Panc1 (cell line): ENCODE data around the gene ADARB1. TPM values are rescaled to one million over a fixed set of nuclear protein-coding genes. Genes with fewer than 3 reads are reported as not detected.

ENCODE experiments used
- ATAC-seq: fragments of 200-7000 bp; cut with Tn5 transposase; 2 replicates; pipeline ENCODE4 v1.9.1; 2020; ENCODE audit warnings: mild to moderate bottlenecking, moderate library complexity
- BruUV-seq: library from RNA; stranded (reverse); fragments of 400-500 nt; replicated peaks from 2 replicates; lab custom pipeline; 2021; lab: Mats Ljungman, UMichigan
- CTCF ChIA-PET: fragments of 300-600 bp; sonication (Branson Sonifier 250); formaldehyde crosslinking; loops from one replicate; lab custom pipeline; 2022; ENCODE audit warnings: antibody characterized with exemption; lab: Charles Lee
- POLR2A ChIA-PET: fragments of 300-600 bp; sonication (Branson Sonifier 250); formaldehyde crosslinking; loops from one replicate; lab custom pipeline; 2022; ENCODE audit warnings: antibody characterized with exemption; lab: Charles Lee
- DNase-seq: peaks from one replicate; pipeline ENCODE4 v3.0.0-alpha.2; 2010; ENCODE audit warnings: low read depth, low spot score
- H3K27ac ChIP-seq: 2 replicates; pipeline ENCODE4 v1.5.1; 2011; ENCODE audit warnings: mild to moderate bottlenecking, low read length, inconsistent platforms
- H3K27me3 ChIP-seq: fragments of 200-500 bp; sonication (Bioruptor generic); 2 replicates; pipeline ENCODE4 v1.6.0; 2014; ENCODE audit warnings: low read length, inconsistent platforms; ENCODE audit not compliant: control insufficient read depth, insufficient read depth
- H3K36me3 ChIP-seq: fragments of 200-500 bp; sonication (Bioruptor generic); 2 replicates; pipeline ENCODE4 v1.5.1; 2014; ENCODE audit warnings: inconsistent platforms, mild to moderate bottlenecking, low read length, moderate library complexity; ENCODE audit not compliant: control insufficient read depth, insufficient read depth
- H3K4me1 ChIP-seq: 2 replicates; pipeline ENCODE4 v1.5.1; 2011; ENCODE audit warnings: inconsistent platforms, mild to moderate bottlenecking, low read length, moderate library complexity; ENCODE audit not compliant: control insufficient read depth, insufficient read depth
- H3K4me3 ChIP-seq, 2 experiments: 2 replicates each; pipeline ENCODE4 v1.5.1; 2011 to 2012; ENCODE audit warnings: low read depth in 2 of 2, low read length in 2 of 2, mild to moderate bottlenecking in 2 of 2, inconsistent platforms in 1 of 2, moderate library complexity in 1 of 2
- H3K9me3 ChIP-seq: fragments of 200-500 bp; sonication (Bioruptor generic); 2 replicates; pipeline ENCODE4 v1.5.1; 2014; ENCODE audit warnings: low read depth, mild to moderate bottlenecking, inconsistent platforms, low read length, moderate library complexity; ENCODE audit not compliant: control insufficient read depth, insufficient read depth
- CTCF ChIP-seq: fragments of 450-650 bp; IDR thresholded peaks from 2 replicates; pipeline ENCODE4 v1.5.1; 2017; ENCODE audit warnings: mild to moderate bottlenecking
- POLR2AphosphoS5 ChIP-seq: IDR thresholded peaks from 2 replicates; pipeline ENCODE4 v1.6.1; 2012; ENCODE audit warnings: mild to moderate bottlenecking, low read depth, low read length, moderate library complexity
- REST ChIP-seq, 2 experiments: IDR thresholded peaks; 2 replicates each; pipeline ENCODE4 v1.6.1; 2011 to 2012; ENCODE audit warnings: low read depth in 2 of 2, control low read depth in 1 of 2, low read length in 1 of 2, mild to moderate bottlenecking in 1 of 2, moderate library complexity in 1 of 2; ENCODE audit not compliant: insufficient read depth in 1 of 2
- SIN3A ChIP-seq: IDR thresholded peaks from 2 replicates; pipeline ENCODE4 v1.6.1; 2012; ENCODE audit warnings: low read depth, mild to moderate bottlenecking, low read length, moderate library complexity, borderline replicate concordance; ENCODE audit not compliant: insufficient read depth
- TCF7L2 ChIP-seq: IDR thresholded peaks from 2 replicates; pipeline ENCODE4 v1.6.1; 2011; ENCODE audit warnings: mild to moderate bottlenecking, low read depth, low read length, inconsistent platforms
- in situ Hi-C: cut with HindIII; loops from 2 replicates; pipeline ENCODE4 v1.10.0; 2016; ENCODE audit warnings: low sequenced_read_pairs, low pct_unique_long_range_greater_than_20kb
- intact Hi-C: fragments of 100-400 bp; cut with micrococcal nuclease; formaldehyde crosslinking; loops from one replicate; pipeline ENCODE4 v1.10.0; 2022; ENCODE audit not compliant: unreplicated experiment
- total RNA-seq: library from RNA; stranded (reverse); gene quantifications from one replicate; pipeline ENCODE4 v1.2.1, GENCODE V29; 2021; ENCODE audit not compliant: unreplicated experiment

ADARB1 gene
- total RNA-seq, 1 experiment from 2014 or later: 15.0 TPM

DNA sequence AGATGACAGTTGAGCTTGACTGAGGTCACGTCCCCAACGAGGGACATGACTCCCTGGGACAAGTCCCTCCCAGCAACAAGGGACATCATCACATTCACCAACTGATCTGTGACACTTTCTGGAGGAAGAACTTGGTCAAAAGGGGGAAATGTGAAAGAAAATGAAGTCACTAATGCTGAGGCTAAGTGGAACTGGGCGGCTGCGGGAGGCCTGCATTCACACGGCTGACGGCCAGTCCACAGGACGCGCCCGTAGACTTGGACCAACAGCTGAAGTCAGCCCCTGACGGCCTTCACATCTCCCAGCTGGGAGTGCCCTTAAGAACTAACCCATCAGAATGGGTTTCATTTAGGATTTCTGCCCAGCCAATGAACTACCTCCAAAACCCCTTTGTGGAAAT, 186.7 kb downstream of the ADARB1 start:
- in situ Hi-C loops: no loop called here
- no TSS peak for BruUV-seq
- Histone ChIP-seq H3K36me3 (no peaks in the 10 kb centered on the region), H3K27me3 (no peaks in the 10 kb centered on the region), H3K9me3 (no peaks in the 10 kb centered on the region), H3K27ac (no peak overlapping the region), H3K4me3 (no peak overlapping the region), H3K4me1 (no peaks in the 10 kb centered on the region)
- CTCF ChIA-PET: no interaction called here
- ATAC-seq (no peak), DNase-seq (no peak)
- POLR2A ChIA-PET: no interaction called here
- intact Hi-C loops: no loop called here
- TF ChIP-seq POLR2AphosphoS5 (no peak), SIN3A (no peak), CTCF (no peak), TCF7L2 (no peak), REST (IDR thresholded peaks at IDR 0.05; ENCODE audit: insufficient read depth in 1 of 2, low read depth in 2 of 2, low read length in 1 of 2) (no peak)

GRCh38 chr21:45262041-45262581, 187.7 kb downstream of the ADARB1 start:
- Histone ChIP-seq H3K9me3 (no peaks in the 10 kb centered on the region), H3K36me3 (no peaks in the 10 kb centered on the region), H3K27me3 (no peaks in the 10 kb centered on the region), H3K4me1 (no peaks in the 10 kb centered on the region), H3K4me3 (no peak overlapping the region), H3K27ac (no peak overlapping the region)
- ChIA-PET CTCF (no interaction called here), POLR2A (no interaction called here)
- ATAC-seq (no peak), DNase-seq (no peak)
- BruUV-seq: no TSS peak
- TF ChIP-seq POLR2AphosphoS5: no peak
- no peak for TF ChIP-seq REST (IDR thresholded peaks at IDR 0.05; ENCODE audit: insufficient read depth in 1 of 2, low read depth in 2 of 2, low read length in 1 of 2)
- no peak for TF ChIP-seq TCF7L2
- no peak for TF ChIP-seq CTCF
- TF ChIP-seq SIN3A: no peak
- intact Hi-C loops: no loop called here
- in situ Hi-C loops: no loop called here
